HCT116 (cell line): ENCODE measurements around the gene SOD3. TPM values are rescaled to one million over a fixed set of nuclear protein-coding genes. Genes with fewer than 3 reads are reported as not detected.

ENCODE experiments used
- ATAC-seq: fragments of 200-7000 bp; cut with Tn5 transposase; 2 replicates; pipeline ENCODE4 v1.9.1; 2020; ENCODE audit warnings: mild to moderate bottlenecking, moderate library complexity
- BruUV-seq: library from RNA; stranded (reverse); fragments of 400-500 nt; replicated peaks from 2 replicates; lab custom pipeline; 2021; lab: Mats Ljungman, UMichigan
- CTCF ChIA-PET: fragments of 300-600 bp; sonication (Branson Sonifier 250); formaldehyde crosslinking; loops from one replicate; lab custom pipeline; 2021; ENCODE audit warnings: antibody characterized with exemption; lab: Charles Lee
- POLR2A ChIA-PET: fragments of 300-600, 350-600 bp; sonication (Branson Sonifier 250); formaldehyde crosslinking; loops from one replicate; lab custom pipeline; 2021; ENCODE audit warnings: antibody characterized with exemption; lab: Charles Lee
- RAD21 ChIA-PET, 2 experiments: fragments of 300-600 bp; sonication (Branson Sonifier 250); formaldehyde crosslinking; loops; one replicate each; lab custom pipeline; 2023; ENCODE audit warnings: low total read pairs in 2 of 2; ENCODE audit not compliant: uncharacterized antibody in 2 of 2, unreplicated experiment in 2 of 2, low non-redundant PET in 1 of 2; lab: Charles Lee
- DNase-seq: peaks from one replicate; pipeline ENCODE4 v3.0.0-alpha.2; 2010; ENCODE audit warnings: low read depth, low spot score
- H2AFZ ChIP-seq: fragments of 200-600 bp; shearing (Covaris generic), sonication (generic); 2 replicates; pipeline ENCODE4 v1.6.1; 2017; ENCODE audit warnings: low read depth, mixed run types, mixed read lengths, antibody characterized with exemption, low read length; ENCODE audit not compliant: poor library complexity, severe bottlenecking
- H3K27ac ChIP-seq: 2 replicates; pipeline ENCODE4 v1.5.1; 2012; ENCODE audit warnings: low read depth, low read length
- H3K27me3 ChIP-seq: fragments of 200-600 bp; sonication (generic); 2 replicates; pipeline ENCODE4 v1.6.1; 2016; ENCODE audit warnings: mixed run types, low read length, mixed read lengths; ENCODE audit not compliant: insufficient read depth
- H3K36me3 ChIP-seq, 2 experiments: fragments of 200-500 bp in 1 of 2; fragments of 200-600 bp in 1 of 2; sonication (Bioruptor generic) in 1 of 2; sonication (generic) in 1 of 2; 2 replicates each; pipeline versions ENCODE4 v1.5.1 to v1.6.1; 2014 to 2016; ENCODE audit warnings: low read length in 2 of 2, inconsistent platforms in 1 of 2, mixed read lengths in 1 of 2, mixed run types in 1 of 2; ENCODE audit not compliant: insufficient read depth in 2 of 2, control insufficient read depth in 1 of 2
- H3K4me1 ChIP-seq, 2 experiments: fragments of 200-600 bp in 1 of 2; sonication (generic) in 1 of 2; 2 replicates each; pipeline versions ENCODE4 v1.5.1 to v1.6.1; 2012 to 2017; ENCODE audit warnings: low read length in 2 of 2, inconsistent platforms in 1 of 2, mild to moderate bottlenecking in 1 of 2, mixed read lengths in 1 of 2, mixed run types in 1 of 2, moderate library complexity in 1 of 2; ENCODE audit not compliant: insufficient read depth in 2 of 2, control insufficient read depth in 1 of 2
- H3K4me2 ChIP-seq: fragments of 200-600 bp; sonication (generic); 2 replicates; pipeline ENCODE4 v1.6.1; 2017; ENCODE audit warnings: mixed run types, low read length, mixed read lengths
- H3K4me3 ChIP-seq, 2 experiments: fragments of 200-600 bp in 1 of 2; sonication (generic) in 1 of 2; replicated peaks in 1 of 2; 2 replicates each; pipeline ENCODE4 v1.5.1; 2011 to 2016; ENCODE audit warnings: low read length in 2 of 2, control low read depth in 1 of 2, low read depth in 1 of 2, mild to moderate bottlenecking in 1 of 2, mixed read lengths in 1 of 2, mixed run types in 1 of 2
- H3K79me2 ChIP-seq: fragments of 200-600 bp; sonication (generic); 2 replicates; pipeline ENCODE4 v1.6.1; 2017; ENCODE audit warnings: mild to moderate bottlenecking, mixed run types, low read length, moderate library complexity, mixed read lengths; ENCODE audit not compliant: insufficient read depth
- H3K9ac ChIP-seq: fragments of 200-600 bp; sonication (generic); 2 replicates; pipeline ENCODE4 v1.6.1; 2016; ENCODE audit warnings: low read length, mixed read lengths
- H3K9me2 ChIP-seq: fragments of 200-600 bp; sonication (generic), shearing (Covaris generic); 2 replicates; pipeline ENCODE4 v1.6.1; 2017; ENCODE audit warnings: mixed run types, mild to moderate bottlenecking, moderate library complexity; ENCODE audit not compliant: insufficient read depth
- H3K9me3 ChIP-seq, 2 experiments: fragments of 200-500 bp in 1 of 2; fragments of 200-600 bp in 1 of 2; sonication (Bioruptor generic) in 1 of 2; sonication (generic) in 1 of 2; 2 replicates each; pipeline ENCODE4 v1.6.1; 2014 to 2017; ENCODE audit warnings: low read length in 2 of 2, mixed read lengths in 2 of 2, inconsistent platforms in 1 of 2, low read depth in 1 of 2, mild to moderate bottlenecking in 1 of 2, mixed run types in 1 of 2, moderate library complexity in 1 of 2; ENCODE audit not compliant: control insufficient read depth in 1 of 2, insufficient read depth in 1 of 2
- H4K20me1 ChIP-seq: fragments of 200-600 bp; sonication (generic), shearing (Covaris generic); 2 replicates; pipeline ENCODE4 v1.6.1; 2017; ENCODE audit warnings: mixed run types, mild to moderate bottlenecking, moderate library complexity; ENCODE audit not compliant: insufficient read depth
- CBX3 ChIP-seq: IDR thresholded peaks from 2 replicates; pipeline ENCODE4 v1.6.1; 2012; ENCODE audit warnings: low read depth
- EZH2 ChIP-seq: fragments of 200-600 bp; sonication (generic); IDR thresholded peaks from 2 replicates; pipeline ENCODE4 v1.6.1; 2017; ENCODE audit warnings: antibody characterized with exemption, mixed run types
- EZH2phosphoT487 ChIP-seq: fragments of 200-600 bp; IDR thresholded peaks from 2 replicates; pipeline ENCODE4 v1.6.1; 2018; ENCODE audit warnings: antibody characterized with exemption, borderline replicate concordance
- FOSL1 ChIP-seq: IDR thresholded peaks from 2 replicates; pipeline ENCODE4 v1.6.1; 2012; ENCODE audit warnings: low read depth
- JUND ChIP-seq: IDR thresholded peaks from 2 replicates; pipeline ENCODE4 v1.6.1; 2012
- POLR2AphosphoS5 ChIP-seq: IDR thresholded peaks from 2 replicates; pipeline ENCODE4 v1.6.1; 2011; ENCODE audit warnings: mild to moderate bottlenecking, low read depth, low read length, moderate library complexity
- RAD21 ChIP-seq: IDR thresholded peaks from 2 replicates; pipeline ENCODE4 v1.6.1; 2012; ENCODE audit warnings: low read depth, mild to moderate bottlenecking
- SIN3A ChIP-seq: IDR thresholded peaks from 2 replicates; pipeline ENCODE4 v1.6.1; 2012; ENCODE audit warnings: low read depth
- SRF ChIP-seq: IDR thresholded peaks from 2 replicates; pipeline ENCODE4 v1.6.1; 2012; ENCODE audit warnings: low read depth
- TCF7L2 ChIP-seq: IDR thresholded peaks from 2 replicates; pipeline ENCODE4 v1.7.0; 2011; ENCODE audit warnings: borderline replicate concordance, inconsistent platforms; ENCODE audit not compliant: insufficient read depth, insufficient read length; ENCODE audit errors: extremely low read depth
- YY1 ChIP-seq: IDR thresholded peaks from 2 replicates; pipeline ENCODE4 v1.6.1; 2011; ENCODE audit warnings: low read length, low read depth, moderate library complexity, mild to moderate bottlenecking; ENCODE audit not compliant: insufficient replicate concordance; ENCODE audit errors: extremely low read depth
- intact Hi-C: fragments of 100-400 bp; cut with micrococcal nuclease; formaldehyde crosslinking; loops from 2 replicates; pipeline ENCODE4 v1.10.0; 2022
- total RNA-seq: library from RNA; stranded (reverse); gene quantifications from one replicate; pipeline ENCODE4 v1.2.1, GENCODE V29; 2021; ENCODE audit not compliant: unreplicated experiment
- TF ChIP-seq, protein P1 (sequence below): IDR thresholded peaks from 2 replicates; pipeline ENCODE4 v1.6.1; 2012; ENCODE audit warnings: low read depth
- TF ChIP-seq, protein P2 (sequence below): IDR thresholded peaks from 2 replicates; pipeline ENCODE4 v1.6.1; 2011; ENCODE audit warnings: mild to moderate bottlenecking, low read length, moderate library complexity; ENCODE audit not compliant: insufficient replicate concordance; ENCODE audit errors: extremely low read depth
- TF ChIP-seq, protein P3 (sequence below), 3 experiments: fragments of 200-600 bp in 1 of 3; sonication (generic) in 1 of 3; IDR thresholded peaks in 2 of 3; conservative IDR thresholded peaks in 1 of 3; 2 replicates each; pipeline ENCODE4 v1.5.1; 2012 to 2017; ENCODE audit warnings: low read depth in 2 of 3, low read length in 2 of 3, antibody characterized with exemption in 1 of 3, borderline replicate concordance in 1 of 3, control low read depth in 1 of 3, mild to moderate bottlenecking in 1 of 3, mixed read lengths in 1 of 3, mixed run types in 1 of 3, moderate library complexity in 1 of 3; ENCODE audit not compliant: insufficient read depth in 1 of 3

SOD3 gene
- total RNA-seq, 1 experiment from 2014 or later = 0.25 TPM

GRCh38 chr4:24840362-24840761 is 45.0 kb downstream of the SOD3 start:
- intact Hi-C loops = no loop called here
- ChIA-PET CTCF (no interaction called here), RAD21 (no interaction called here), POLR2A (no interaction called here)
- Histone ChIP-seq H3K27me3 (no peaks in the 10 kb centered on the region), H3K4me2 (no peak overlapping the region), H3K9me3 (no peaks in the 10 kb centered on the region), H3K4me3 (no peak overlapping the region), H4K20me1 (no peaks in the 10 kb centered on the region)
- no peak for ATAC-seq
- TF ChIP-seq CBX3 (no peak), EZH2phosphoT487 (no peak), JUND (no peak), SRF (no peak), FOSL1 (no peak), SIN3A (no peak), POLR2AphosphoS5 (no peak), TCF7L2 (no peak), EZH2 (no peak), RAD21 (no peak), YY1 (no peak)
- TF ChIP-seq, protein P1, sequence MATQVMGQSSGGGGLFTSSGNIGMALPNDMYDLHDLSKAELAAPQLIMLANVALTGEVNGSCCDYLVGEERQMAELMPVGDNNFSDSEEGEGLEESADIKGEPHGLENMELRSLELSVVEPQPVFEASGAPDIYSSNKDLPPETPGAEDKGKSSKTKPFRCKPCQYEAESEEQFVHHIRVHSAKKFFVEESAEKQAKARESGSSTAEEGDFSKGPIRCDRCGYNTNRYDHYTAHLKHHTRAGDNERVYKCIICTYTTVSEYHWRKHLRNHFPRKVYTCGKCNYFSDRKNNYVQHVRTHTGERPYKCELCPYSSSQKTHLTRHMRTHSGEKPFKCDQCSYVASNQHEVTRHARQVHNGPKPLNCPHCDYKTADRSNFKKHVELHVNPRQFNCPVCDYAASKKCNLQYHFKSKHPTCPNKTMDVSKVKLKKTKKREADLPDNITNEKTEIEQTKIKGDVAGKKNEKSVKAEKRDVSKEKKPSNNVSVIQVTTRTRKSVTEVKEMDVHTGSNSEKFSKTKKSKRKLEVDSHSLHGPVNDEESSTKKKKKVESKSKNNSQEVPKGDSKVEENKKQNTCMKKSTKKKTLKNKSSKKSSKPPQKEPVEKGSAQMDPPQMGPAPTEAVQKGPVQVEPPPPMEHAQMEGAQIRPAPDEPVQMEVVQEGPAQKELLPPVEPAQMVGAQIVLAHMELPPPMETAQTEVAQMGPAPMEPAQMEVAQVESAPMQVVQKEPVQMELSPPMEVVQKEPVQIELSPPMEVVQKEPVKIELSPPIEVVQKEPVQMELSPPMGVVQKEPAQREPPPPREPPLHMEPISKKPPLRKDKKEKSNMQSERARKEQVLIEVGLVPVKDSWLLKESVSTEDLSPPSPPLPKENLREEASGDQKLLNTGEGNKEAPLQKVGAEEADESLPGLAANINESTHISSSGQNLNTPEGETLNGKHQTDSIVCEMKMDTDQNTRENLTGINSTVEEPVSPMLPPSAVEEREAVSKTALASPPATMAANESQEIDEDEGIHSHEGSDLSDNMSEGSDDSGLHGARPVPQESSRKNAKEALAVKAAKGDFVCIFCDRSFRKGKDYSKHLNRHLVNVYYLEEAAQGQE = no peak
- TF ChIP-seq, protein P2, sequence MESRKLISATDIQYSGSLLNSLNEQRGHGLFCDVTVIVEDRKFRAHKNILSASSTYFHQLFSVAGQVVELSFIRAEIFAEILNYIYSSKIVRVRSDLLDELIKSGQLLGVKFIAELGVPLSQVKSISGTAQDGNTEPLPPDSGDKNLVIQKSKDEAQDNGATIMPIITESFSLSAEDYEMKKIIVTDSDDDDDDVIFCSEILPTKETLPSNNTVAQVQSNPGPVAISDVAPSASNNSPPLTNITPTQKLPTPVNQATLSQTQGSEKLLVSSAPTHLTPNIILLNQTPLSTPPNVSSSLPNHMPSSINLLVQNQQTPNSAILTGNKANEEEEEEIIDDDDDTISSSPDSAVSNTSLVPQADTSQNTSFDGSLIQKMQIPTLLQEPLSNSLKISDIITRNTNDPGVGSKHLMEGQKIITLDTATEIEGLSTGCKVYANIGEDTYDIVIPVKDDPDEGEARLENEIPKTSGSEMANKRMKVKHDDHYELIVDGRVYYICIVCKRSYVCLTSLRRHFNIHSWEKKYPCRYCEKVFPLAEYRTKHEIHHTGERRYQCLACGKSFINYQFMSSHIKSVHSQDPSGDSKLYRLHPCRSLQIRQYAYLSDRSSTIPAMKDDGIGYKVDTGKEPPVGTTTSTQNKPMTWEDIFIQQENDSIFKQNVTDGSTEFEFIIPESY = no peak
- TF ChIP-seq, protein P3, sequence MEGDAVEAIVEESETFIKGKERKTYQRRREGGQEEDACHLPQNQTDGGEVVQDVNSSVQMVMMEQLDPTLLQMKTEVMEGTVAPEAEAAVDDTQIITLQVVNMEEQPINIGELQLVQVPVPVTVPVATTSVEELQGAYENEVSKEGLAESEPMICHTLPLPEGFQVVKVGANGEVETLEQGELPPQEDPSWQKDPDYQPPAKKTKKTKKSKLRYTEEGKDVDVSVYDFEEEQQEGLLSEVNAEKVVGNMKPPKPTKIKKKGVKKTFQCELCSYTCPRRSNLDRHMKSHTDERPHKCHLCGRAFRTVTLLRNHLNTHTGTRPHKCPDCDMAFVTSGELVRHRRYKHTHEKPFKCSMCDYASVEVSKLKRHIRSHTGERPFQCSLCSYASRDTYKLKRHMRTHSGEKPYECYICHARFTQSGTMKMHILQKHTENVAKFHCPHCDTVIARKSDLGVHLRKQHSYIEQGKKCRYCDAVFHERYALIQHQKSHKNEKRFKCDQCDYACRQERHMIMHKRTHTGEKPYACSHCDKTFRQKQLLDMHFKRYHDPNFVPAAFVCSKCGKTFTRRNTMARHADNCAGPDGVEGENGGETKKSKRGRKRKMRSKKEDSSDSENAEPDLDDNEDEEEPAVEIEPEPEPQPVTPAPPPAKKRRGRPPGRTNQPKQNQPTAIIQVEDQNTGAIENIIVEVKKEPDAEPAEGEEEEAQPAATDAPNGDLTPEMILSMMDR (IDR thresholded peaks at IDR 0.05 in 2 of 3, conservative IDR thresholded peaks at IDR 0.05 in 1 of 3; ENCODE audit: borderline replicate concordance in 1 of 3, insufficient read depth in 1 of 3, low read depth in 2 of 3, low read length in 2 of 3) = no peak
- TF ChIP-seq, all 23 proteins: peak for 0
- H3K36me3 ChIP-seq = no peaks in the 10 kb centered on the region
- no peak for DNase-seq
- H3K9me2 ChIP-seq = no peaks in the 10 kb centered on the region
- no TSS peak for BruUV-seq
- H3K79me2 ChIP-seq = no peaks in the 10 kb centered on the region
- H3K27ac ChIP-seq = no peak overlapping the region
- no peaks in the 10 kb centered on the region; a peak in 1 of 4 replicates for H3K4me1 ChIP-seq
- H3K9ac ChIP-seq = no peak overlapping the region
- no peak overlapping the region for H2AFZ ChIP-seq
